Measurements from ENCODE around the gene CFAP46.

DNA sequence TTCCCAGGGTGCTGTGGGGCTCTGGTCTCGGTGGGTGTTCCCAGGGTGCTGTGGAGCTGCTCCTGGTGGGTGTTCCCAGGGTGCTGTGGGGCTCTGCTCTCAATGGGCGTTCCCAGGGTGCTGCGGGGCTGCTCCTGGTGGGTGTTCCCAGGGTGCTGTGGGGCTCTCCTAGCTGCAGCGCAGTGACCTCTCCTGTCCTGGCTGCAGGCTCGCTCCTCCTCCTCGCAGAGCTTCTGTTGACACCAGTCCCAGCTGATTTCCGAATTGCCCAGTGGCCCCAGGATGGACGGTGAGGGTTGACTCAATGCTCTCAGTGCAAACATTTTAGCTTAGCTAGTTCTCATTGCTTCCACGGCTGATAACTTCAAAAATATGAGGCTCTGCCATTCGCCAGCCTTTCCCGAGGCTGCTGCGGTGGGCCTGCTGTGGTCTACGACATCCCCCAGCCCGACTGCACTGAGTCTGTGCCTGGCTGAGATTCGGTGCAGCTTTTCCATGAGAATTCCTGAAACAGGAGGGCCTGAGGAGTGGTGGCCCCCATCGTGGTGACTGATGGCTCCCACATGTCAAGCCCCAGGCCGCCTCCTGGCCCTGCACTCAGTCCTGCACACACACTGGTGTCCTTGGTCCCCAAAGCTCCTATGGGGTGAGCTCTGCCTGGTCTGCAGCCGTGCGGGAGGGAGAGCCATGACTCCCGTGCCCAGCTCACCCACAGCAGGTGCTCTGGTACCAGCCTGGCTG, 98.1 kb downstream of the CFAP46 start:
- TF ChIP-seq ZNF8 (CRISPR knock-in tag; IDR thresholded peaks at IDR 0.05) (no peak), GLIS3 (CRISPR knock-in tag; IDR thresholded peaks at IDR 0.05) (no peak)

All from SK-N-SH treated with all-trans-retinoic acid at 6 μM for 48 hours (cell line).